HL-60 (cell line): ENCODE measurements around the gene FGF3.

Source experiments
- DNase-seq, 2 experiments: peaks; one replicate each; pipeline ENCODE4 v3.0.0-alpha.2; 2010 to 2020; ENCODE audit warnings: low read depth in 1 of 2, low spot score in 1 of 2
- H3K27ac ChIP-seq: fragments of 250-450 bp; sonication (Bioruptor Pico); replicated peaks from 2 replicates; pipeline ENCODE4 v1.5.1; 2020; ENCODE audit warnings: mild to moderate bottlenecking, moderate library complexity
- H3K27me3 ChIP-seq: fragments of 250-450 bp; sonication (Bioruptor Pico); 2 replicates; pipeline ENCODE4 v1.5.1; 2021; ENCODE audit warnings: mild to moderate bottlenecking, moderate library complexity; ENCODE audit not compliant: insufficient read depth, poor library complexity, severe bottlenecking
- H3K4me3 ChIP-seq: replicated peaks from 2 replicates; pipeline ENCODE4 v1.5.1; 2011; ENCODE audit warnings: mild to moderate bottlenecking, control low read depth, low read length; ENCODE audit not compliant: insufficient read depth
- CTCF ChIP-seq: IDR thresholded peaks from one replicate; pipeline ENCODE4 v1.5.1; 2011; ENCODE audit warnings: low read length, control low read depth, inconsistent platforms; ENCODE audit not compliant: insufficient read depth
- GABPA ChIP-seq: IDR thresholded peaks from 2 replicates; pipeline ENCODE4 v1.6.1; 2012; ENCODE audit warnings: low read depth
- POLR2AphosphoS5 ChIP-seq: IDR thresholded peaks from 2 replicates; pipeline ENCODE4 v1.6.1; 2012; ENCODE audit warnings: low read depth
- REST ChIP-seq: IDR thresholded peaks from 2 replicates; pipeline ENCODE4 v1.6.1; 2012; ENCODE audit warnings: low read depth; ENCODE audit not compliant: insufficient replicate concordance
- SPI1 ChIP-seq: IDR thresholded peaks from 2 replicates; pipeline ENCODE4 v1.6.1; 2012; ENCODE audit warnings: low read depth, mild to moderate bottlenecking, borderline replicate concordance

The FGF3 gene

GRCh38 chr11:69808667-69809086 is 10.5 kb downstream of the FGF3 start:
- Histone ChIP-seq H3K27me3 (no peaks in the 10 kb centered on the region), H3K27ac (no peak overlapping the region), H3K4me3 (no peak overlapping the region)
- no peak for DNase-seq
- TF ChIP-seq SPI1 (no peak), POLR2AphosphoS5 (no peak), GABPA (no peak), CTCF (no peak), REST (no peak)

DNA sequence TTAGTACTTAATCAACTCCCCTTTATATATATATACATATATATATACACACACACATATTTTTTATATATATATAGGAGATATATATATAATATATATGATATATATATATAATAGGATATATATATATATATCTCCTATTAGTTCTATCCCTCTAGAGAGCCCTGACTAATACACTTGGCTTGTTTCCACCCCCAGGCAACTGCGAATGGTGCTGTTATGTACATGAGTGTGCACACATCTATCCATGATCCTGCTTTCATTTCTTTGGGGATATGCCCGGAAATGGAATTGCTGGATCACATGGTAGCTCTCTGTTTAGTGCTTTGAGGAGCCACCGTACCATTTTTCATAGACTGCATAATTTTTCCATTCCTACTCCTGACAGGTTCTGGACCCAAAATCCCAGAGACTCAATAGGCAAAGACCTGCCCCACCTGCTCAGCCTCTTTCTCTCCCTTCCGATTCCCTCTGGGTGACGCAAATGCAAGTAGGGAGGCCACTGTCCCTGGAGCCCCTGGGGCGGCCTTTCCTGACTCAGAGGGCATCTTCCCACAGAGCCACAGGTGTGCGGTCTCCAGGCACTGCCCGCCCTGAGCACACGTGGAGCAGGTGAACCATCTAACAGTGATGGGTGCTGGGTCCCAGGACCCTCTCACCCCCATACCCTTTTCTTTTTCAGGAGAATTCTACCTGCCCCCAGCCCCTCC is 12.0 kb downstream of the FGF3 start:
- Histone ChIP-seq H3K4me3 (no peak overlapping the region), H3K27me3 (no peaks in the 10 kb centered on the region), H3K27ac (no peak overlapping the region)
- no peak for TF ChIP-seq SPI1
- TF ChIP-seq REST, result no peak
- no peak for TF ChIP-seq CTCF
- no peak for TF ChIP-seq GABPA
- no peak for TF ChIP-seq POLR2AphosphoS5
- no peak for DNase-seq

DNA sequence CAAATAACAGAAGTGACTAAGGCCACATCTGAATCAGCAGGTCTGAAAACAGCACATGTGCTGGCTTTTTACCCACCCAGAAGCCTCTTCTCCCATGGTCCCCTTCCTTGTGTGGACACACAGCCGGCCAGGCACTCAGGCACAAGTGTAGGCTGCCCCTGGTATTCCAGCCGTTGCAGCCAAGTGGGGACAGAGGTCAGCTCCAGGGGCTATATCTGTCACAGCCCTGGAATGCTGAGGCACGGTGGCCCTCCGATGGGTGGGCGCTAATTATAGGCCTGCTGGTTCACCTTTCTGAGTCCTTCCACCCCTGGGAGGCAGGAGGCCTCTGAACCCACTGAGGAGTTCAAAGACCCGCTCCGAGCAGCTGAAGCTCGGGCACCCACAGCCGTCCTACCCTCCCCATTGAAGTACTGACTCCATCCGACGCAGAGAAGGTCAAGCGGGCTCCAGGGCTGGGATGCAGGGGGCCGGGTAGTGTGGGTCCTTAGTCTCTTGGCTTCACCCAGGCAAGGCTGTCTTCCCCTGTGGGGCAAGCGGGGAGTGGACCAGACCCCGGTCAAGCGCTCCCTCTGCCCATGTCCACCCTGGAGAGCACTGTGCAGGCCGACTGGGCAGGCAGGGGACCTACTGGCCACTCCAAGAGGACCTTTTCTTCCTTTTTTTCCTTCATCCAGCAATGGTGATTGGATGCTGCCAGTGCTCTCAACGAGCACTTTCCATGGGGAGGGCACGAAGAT is 14.3 kb downstream of the FGF3 start:
- Histone ChIP-seq H3K27me3 (no peaks in the 10 kb centered on the region), H3K27ac (no peak overlapping the region), H3K4me3 (no peak overlapping the region)
- DNase-seq, result no peak
- no peak for TF ChIP-seq CTCF
- TF ChIP-seq SPI1, result no peak
- no peak for TF ChIP-seq GABPA
- no peak for TF ChIP-seq POLR2AphosphoS5
- no peak for TF ChIP-seq REST
